Esophagus muscularis mucosa (tissue), 3 donors: ENCODE data around the gene TCEANC2.

Experiments
- POLR2AphosphoS5 ChIP-seq, 2 donors: sonication (generic); formaldehyde crosslinking; IDR thresholded peaks; one replicate each; pipeline ENCODE4 v1.6.1; 2017; ENCODE audit warnings: antibody characterized with exemption in 2 of 2
- TF ChIP-seq, protein P1 (sequence below), 3 experiments: fragments of 200-600 bp in 2 of 3; fragments of 450-650 bp in 1 of 3; sonication (generic) in 2 of 3; IDR thresholded peaks; one replicate each; pipeline ENCODE4 v1.5.1; 2017 to 2019; ENCODE audit warnings: antibody characterized with exemption in 3 of 3, mild to moderate bottlenecking in 2 of 3, moderate library complexity in 1 of 3

DNA sequence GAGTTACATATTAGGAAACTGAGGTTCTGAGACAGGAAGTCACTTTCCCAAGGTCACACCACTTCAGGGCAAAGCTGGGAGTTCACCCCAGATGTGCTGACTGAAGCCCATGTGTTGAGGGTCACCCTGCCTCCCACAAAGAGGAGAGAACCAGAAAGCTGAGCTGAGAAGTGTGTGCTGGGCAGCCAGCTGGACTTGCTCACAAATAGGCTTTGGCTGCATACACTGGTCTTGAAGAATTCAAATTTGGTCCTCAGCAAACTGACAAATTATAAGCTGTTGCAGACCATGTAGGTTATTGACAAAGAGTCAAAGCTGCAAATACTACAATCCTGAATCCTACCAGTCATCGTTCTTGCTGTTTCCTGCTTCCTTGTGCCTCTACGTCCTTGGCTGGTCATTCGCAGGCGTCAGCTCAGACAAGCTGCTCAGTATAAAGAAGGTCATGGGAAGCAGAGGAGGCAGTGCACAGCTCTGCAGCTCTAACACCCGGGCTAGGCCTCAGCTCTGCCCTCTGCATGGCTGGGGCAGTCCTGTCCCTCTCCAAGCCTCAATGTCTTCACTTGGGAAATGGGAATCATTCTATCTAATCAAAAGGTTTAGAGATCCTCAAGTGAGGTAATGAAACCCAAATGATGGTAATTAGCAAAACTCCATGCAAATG lies 59.4 kb downstream of the TCEANC2 start:
- TF ChIP-seq, protein P1, sequence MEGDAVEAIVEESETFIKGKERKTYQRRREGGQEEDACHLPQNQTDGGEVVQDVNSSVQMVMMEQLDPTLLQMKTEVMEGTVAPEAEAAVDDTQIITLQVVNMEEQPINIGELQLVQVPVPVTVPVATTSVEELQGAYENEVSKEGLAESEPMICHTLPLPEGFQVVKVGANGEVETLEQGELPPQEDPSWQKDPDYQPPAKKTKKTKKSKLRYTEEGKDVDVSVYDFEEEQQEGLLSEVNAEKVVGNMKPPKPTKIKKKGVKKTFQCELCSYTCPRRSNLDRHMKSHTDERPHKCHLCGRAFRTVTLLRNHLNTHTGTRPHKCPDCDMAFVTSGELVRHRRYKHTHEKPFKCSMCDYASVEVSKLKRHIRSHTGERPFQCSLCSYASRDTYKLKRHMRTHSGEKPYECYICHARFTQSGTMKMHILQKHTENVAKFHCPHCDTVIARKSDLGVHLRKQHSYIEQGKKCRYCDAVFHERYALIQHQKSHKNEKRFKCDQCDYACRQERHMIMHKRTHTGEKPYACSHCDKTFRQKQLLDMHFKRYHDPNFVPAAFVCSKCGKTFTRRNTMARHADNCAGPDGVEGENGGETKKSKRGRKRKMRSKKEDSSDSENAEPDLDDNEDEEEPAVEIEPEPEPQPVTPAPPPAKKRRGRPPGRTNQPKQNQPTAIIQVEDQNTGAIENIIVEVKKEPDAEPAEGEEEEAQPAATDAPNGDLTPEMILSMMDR (IDR thresholded peaks at IDR 0.05), result no peak
- no peak for TF ChIP-seq POLR2AphosphoS5 (IDR thresholded peaks at IDR 0.05)
